Thyroid gland (tissue), 4 donors: ENCODE measurements around the gene TMEM125. TPM values are rescaled to one million over a fixed set of nuclear protein-coding genes. Genes with fewer than 3 reads are reported as not detected.

Experiments
- DNase-seq, 2 donors: peaks; one replicate each; pipeline ENCODE4 v3.0.0-alpha.2; 2019
- H3K27ac ChIP-seq, 3 donors: fragments of 200-600 bp; sonication (generic); 1 replicate in 2 of 3; 2 replicates in 1 of 3; pipeline ENCODE4 v1.5.1; 2016 to 2019; ENCODE audit warnings: mild to moderate bottlenecking in 1 of 3, moderate library complexity in 1 of 3
- H3K27me3 ChIP-seq: fragments of 200-600 bp; sonication (generic); one replicate; pipeline ENCODE4 v1.5.1; 2019
- H3K36me3 ChIP-seq, 2 donors: fragments of 200-600 bp; sonication (generic); one replicate each; pipeline ENCODE4 v1.5.1; 2016 to 2019
- H3K4me1 ChIP-seq, 2 donors: fragments of 200-600 bp; sonication (generic); one replicate each; pipeline ENCODE4 v1.5.1; 2017 to 2019
- H3K4me3 ChIP-seq, 3 donors: fragments of 200-600 bp; sonication (generic); replicated peaks in 1 of 3; 1 replicate in 2 of 3; 2 replicates in 1 of 3; pipeline ENCODE4 v1.5.1; 2016; ENCODE audit warnings: mild to moderate bottlenecking in 1 of 3
- H3K9me3 ChIP-seq: fragments of 200-600 bp; sonication (generic); one replicate; pipeline ENCODE4 v1.5.1; 2017
- POLR2A ChIP-seq, 2 donors: fragments of 450-650 bp; IDR thresholded peaks; one replicate each; pipeline ENCODE4 v1.6.1; 2017; ENCODE audit warnings: antibody characterized with exemption in 2 of 2, mild to moderate bottlenecking in 2 of 2, moderate library complexity in 1 of 2
- WGBS, 2 donors: methylation state at CpG; one replicate each; pipeline ENCODE4 v1.1.5; 2017; 5-methylcytosine and 5-hydroxymethylcytosine counted together
- intact Hi-C: fragments of 100-400 bp; cut with DNase I; formaldehyde crosslinking; loops from one replicate; pipeline ENCODE4 v1.15.1; 2023
- total RNA-seq, 4 donors: library from RNA; depleted of rRNA; stranded (reverse); fragments of >200 nt; gene quantifications; one replicate each; pipeline ENCODE4 v1.2.3, GENCODE V29; 2016
- TF ChIP-seq, protein P1 (sequence below), 6 experiments: fragments of 200-600 bp in 3 of 6; fragments of 450-650 bp in 3 of 6; sonication (generic) in 3 of 6; IDR thresholded peaks; one replicate each; pipeline ENCODE4 v1.5.1; 2016 to 2019; ENCODE audit warnings: antibody characterized with exemption in 6 of 6, mild to moderate bottlenecking in 2 of 6, inconsistent platforms in 1 of 6, moderate library complexity in 1 of 6

Gene TMEM125
- total RNA-seq, 4 donors from 2014 or later = 50.8 to 127 (median 89.8) TPM

- Histone ChIP-seq H3K9me3 (no peaks in the 10 kb centered on the region), H3K36me3 (no peaks in the 10 kb centered on the region), H3K4me1 (peaks cover 78 to 82% of the 10 kb centered on the region in 2 donors), H3K27me3 (no peaks in the 10 kb centered on the region), H3K4me3 (no peak overlapping the region), H3K27ac (peak overlapping the region; percentile 80 to 100 (median 97))
- intact Hi-C loops = no loop called here
- DNase-seq = peak in 1 of 2 donors; percentile 14
- TF ChIP-seq, protein P1, sequence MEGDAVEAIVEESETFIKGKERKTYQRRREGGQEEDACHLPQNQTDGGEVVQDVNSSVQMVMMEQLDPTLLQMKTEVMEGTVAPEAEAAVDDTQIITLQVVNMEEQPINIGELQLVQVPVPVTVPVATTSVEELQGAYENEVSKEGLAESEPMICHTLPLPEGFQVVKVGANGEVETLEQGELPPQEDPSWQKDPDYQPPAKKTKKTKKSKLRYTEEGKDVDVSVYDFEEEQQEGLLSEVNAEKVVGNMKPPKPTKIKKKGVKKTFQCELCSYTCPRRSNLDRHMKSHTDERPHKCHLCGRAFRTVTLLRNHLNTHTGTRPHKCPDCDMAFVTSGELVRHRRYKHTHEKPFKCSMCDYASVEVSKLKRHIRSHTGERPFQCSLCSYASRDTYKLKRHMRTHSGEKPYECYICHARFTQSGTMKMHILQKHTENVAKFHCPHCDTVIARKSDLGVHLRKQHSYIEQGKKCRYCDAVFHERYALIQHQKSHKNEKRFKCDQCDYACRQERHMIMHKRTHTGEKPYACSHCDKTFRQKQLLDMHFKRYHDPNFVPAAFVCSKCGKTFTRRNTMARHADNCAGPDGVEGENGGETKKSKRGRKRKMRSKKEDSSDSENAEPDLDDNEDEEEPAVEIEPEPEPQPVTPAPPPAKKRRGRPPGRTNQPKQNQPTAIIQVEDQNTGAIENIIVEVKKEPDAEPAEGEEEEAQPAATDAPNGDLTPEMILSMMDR (IDR thresholded peaks at IDR 0.05) = no peak
- TF ChIP-seq POLR2A (IDR thresholded peaks at IDR 0.05) = no peak
- 89 to 91% methylated on average over 26 to 46 of the region's 46 CpGs for WGBS, 2 donors
Observed at GRCh38 chr1:43304771-43305300, 35.1 kb downstream of the TMEM125 start.

DNA sequence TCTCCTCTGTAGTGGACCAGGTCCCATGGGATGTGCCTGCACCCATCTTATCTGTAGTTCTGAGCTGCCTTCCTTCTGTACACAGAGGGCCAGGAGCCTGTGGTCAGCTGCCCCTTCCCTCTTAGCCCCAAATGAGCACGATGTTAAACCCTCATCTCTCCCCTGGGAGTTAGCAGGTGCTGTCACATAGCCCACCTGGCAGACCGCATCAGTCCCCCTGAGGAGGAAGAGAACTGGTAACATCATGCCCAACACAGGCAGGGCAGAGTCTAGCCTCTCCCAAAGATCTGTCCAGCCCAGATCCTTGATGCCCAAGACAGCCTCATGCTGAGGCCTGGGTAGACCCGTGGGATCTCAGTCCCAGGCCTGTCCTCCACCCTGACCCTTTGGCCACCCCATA, 35.7 kb downstream of the TMEM125 start:
- Histone ChIP-seq H3K27ac (peak overlapping the region; percentile 67 to 100 (median 97)), H3K4me1 (peaks cover 72 to 76% of the 10 kb centered on the region in 2 donors), H3K4me3 (no peak overlapping the region), H3K36me3 (no peaks in the 10 kb centered on the region), H3K27me3 (no peaks in the 10 kb centered on the region), H3K9me3 (no peaks in the 10 kb centered on the region)
- 50 to 67% methylated on average over 1 to 2 of the region's 3 CpGs for WGBS, 2 donors
- no peak for DNase-seq
- TF ChIP-seq, protein P1 (IDR thresholded peaks at IDR 0.05) = no peak
- TF ChIP-seq POLR2A (IDR thresholded peaks at IDR 0.05) = no peak
- intact Hi-C loops = no loop called here

DNA sequence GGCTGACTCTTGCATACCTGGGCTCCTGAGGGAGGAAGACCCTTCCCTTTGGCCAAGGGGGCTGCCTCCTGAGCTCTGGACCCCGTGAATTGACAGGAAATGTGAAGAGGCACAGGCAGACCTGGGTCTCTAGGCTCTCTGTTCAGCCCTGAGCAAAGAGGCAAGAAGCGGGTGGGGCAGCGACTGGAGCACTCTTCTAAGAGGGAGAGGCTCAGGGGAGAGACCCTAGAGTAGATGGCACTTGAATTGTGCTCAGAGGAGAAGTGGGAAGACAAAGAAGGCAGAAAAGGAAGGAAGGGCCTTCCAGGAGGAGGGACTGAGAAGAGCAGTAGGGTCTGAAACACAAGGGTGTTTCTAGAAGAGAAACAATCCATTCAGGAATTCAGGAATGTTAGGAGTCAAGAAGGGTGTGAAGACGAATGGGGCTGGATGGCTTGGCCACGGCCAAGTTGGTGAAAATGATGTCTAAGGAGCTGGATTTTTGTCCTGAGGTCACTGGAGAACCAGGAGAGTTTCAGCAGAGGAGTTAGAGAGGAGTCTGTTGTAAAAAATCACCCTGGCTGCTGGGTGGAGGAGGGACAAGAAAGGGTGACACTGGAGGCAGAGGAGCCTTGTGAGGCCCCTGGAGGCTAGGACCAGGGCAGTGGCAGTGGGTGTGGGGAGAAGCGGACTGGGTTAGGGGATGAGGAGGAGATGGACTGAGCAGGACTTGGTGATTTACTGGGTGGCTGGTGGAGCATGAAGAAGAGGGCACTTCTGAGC, 36.3 kb downstream of the TMEM125 start:
- peak in 1 of 2 donors; percentile 46 for DNase-seq
- H3K4me1 ChIP-seq = peaks cover 68 to 70% of the 10 kb centered on the region in 2 donors
- TF ChIP-seq POLR2A (IDR thresholded peaks at IDR 0.05) = no peak
- TF ChIP-seq, protein P1 (IDR thresholded peaks at IDR 0.05) = no peak
- no peaks in the 10 kb centered on the region for H3K27me3 ChIP-seq
- no peaks in the 10 kb centered on the region for H3K36me3 ChIP-seq
- H3K4me3 ChIP-seq = no peak overlapping the region
- intact Hi-C loops = no loop called here
- H3K9me3 ChIP-seq = no peaks in the 10 kb centered on the region
- peak overlapping the region; percentile 67 to 100 (median 97) for H3K27ac ChIP-seq
- WGBS, 2 donors = 47 to 64% methylated on average over 6 of the region's 6 CpGs

DNA sequence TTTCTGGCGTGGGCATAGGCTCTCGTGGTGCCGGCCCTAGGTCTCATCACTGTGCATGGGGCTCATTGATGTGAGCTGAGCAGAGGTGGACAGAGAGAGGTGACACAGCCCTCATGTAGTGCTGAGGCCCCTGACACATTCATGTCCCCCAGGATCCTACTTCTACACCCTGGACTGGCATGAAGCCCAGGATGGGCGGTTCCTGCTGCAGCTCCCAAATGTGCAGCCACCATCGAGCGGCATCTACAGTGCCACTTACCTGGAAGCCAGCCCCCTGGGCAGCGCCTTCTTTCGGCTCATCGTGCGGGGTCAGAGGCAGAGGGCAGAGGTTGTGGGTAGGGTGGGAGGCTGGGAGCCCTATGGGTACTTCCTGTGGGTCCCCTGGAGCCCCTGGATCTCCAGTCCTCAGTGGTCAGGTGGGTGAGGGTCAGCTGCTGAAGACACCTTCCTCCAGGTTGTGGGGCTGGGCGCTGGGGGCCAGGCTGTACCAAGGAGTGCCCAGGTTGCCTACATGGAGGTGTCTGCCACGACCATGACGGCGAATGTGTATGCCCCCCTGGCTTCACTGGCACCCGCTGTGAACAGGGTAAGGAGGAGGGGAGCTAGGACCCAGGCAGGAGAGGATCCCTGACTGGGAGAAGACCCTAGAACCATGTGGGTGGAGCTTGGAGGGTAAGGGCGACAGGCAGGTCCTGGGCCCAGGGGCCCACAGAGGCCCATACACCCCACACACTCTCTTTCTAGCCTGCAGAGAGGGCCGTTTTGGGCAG, 37.1 kb downstream of the TMEM125 start:
- intact Hi-C loops = no loop called here
- Histone ChIP-seq H3K4me1 (peaks cover 64 to 66% of the 10 kb centered on the region in 2 donors), H3K27me3 (no peaks in the 10 kb centered on the region), H3K27ac (peak overlapping the region; percentile 93 to 100 (median 97)), H3K36me3 (no peaks in the 10 kb centered on the region), H3K4me3 (no peak overlapping the region), H3K9me3 (no peaks in the 10 kb centered on the region)
- WGBS, 2 donors = 42 to 43% methylated on average over 15 to 17 of the region's 17 CpGs
- DNase-seq = peak; percentile 86 to 93
- TF ChIP-seq, protein P1 (IDR thresholded peaks at IDR 0.05) = no peak
- peak in 1 of 2 donors; percentile 73 for TF ChIP-seq POLR2A (IDR thresholded peaks at IDR 0.05)
